Loucy (cell line): ENCODE results near the gene PDCD10.
A peak's percentile ranks its signal among the peaks of the same experiment; 100 is the strongest.

Experiments
- H2AFZ ChIP-seq: fragments of 200-600 bp; sonication (generic); 2 replicates; pipeline ENCODE4 v1.6.0; 2016; ENCODE audit warnings: antibody characterized with exemption, mild to moderate bottlenecking, low read length, moderate library complexity
- H3F3A ChIP-seq: fragments of 200-600 bp; 2 replicates; pipeline ENCODE4 v1.6.0; 2016; ENCODE audit warnings: antibody characterized with exemption, low read depth, mild to moderate bottlenecking
- H3K27me3 ChIP-seq: fragments of 200-600 bp; sonication (generic); 2 replicates; pipeline ENCODE4 v1.6.1; 2014; ENCODE audit warnings: low read length, mild to moderate bottlenecking; ENCODE audit not compliant: insufficient read depth, poor library complexity, severe bottlenecking
- H3K36me3 ChIP-seq: fragments of 200-600 bp; sonication (generic); 2 replicates; pipeline ENCODE4 v1.6.1; 2016; ENCODE audit warnings: low read length; ENCODE audit not compliant: insufficient read depth
- H3K4me1 ChIP-seq: fragments of 200-600 bp; sonication (generic); 2 replicates; pipeline ENCODE4 v1.5.1; 2014; ENCODE audit warnings: low read length, mild to moderate bottlenecking; ENCODE audit not compliant: insufficient read depth, poor library complexity, severe bottlenecking
- H3K4me2 ChIP-seq: fragments of 200-600 bp; sonication (generic); 2 replicates; pipeline ENCODE4 v1.6.0; 2014; ENCODE audit warnings: antibody characterized with exemption, low read length, low read depth, mild to moderate bottlenecking; ENCODE audit not compliant: poor library complexity, severe bottlenecking
- H3K4me3 ChIP-seq: fragments of 200-600 bp; sonication (generic); 2 replicates; pipeline ENCODE4 v1.5.1; 2014; ENCODE audit warnings: low read length, mild to moderate bottlenecking, mixed read lengths; ENCODE audit not compliant: poor library complexity, severe bottlenecking
- H3K79me2 ChIP-seq: fragments of 200-600 bp; sonication (generic); 2 replicates; pipeline ENCODE4 v1.6.1; 2014; ENCODE audit warnings: low read length; ENCODE audit not compliant: insufficient read depth
- H3K9ac ChIP-seq: fragments of 200-600 bp; sonication (generic); 2 replicates; pipeline ENCODE4 v1.6.0; 2014; ENCODE audit warnings: mild to moderate bottlenecking, low read depth, low read length, moderate library complexity; ENCODE audit not compliant: poor library complexity, severe bottlenecking
- H3K9me2 ChIP-seq: fragments of 200-600 bp; sonication (generic); replicated peaks from 2 replicates; pipeline ENCODE4 v1.6.1; 2016; ENCODE audit warnings: low read depth, low read length, mixed read lengths
- H3K9me3 ChIP-seq: fragments of 200-600 bp; sonication (generic); 2 replicates; pipeline ENCODE4 v1.6.1; 2014; ENCODE audit warnings: mild to moderate bottlenecking, antibody characterized with exemption, low read length, low read depth; ENCODE audit not compliant: insufficient read depth
- H4K20me1 ChIP-seq: fragments of 200-600 bp; sonication (generic); 2 replicates; pipeline ENCODE4 v1.6.0; 2014; ENCODE audit warnings: antibody characterized with exemption, low read length, mild to moderate bottlenecking; ENCODE audit not compliant: insufficient read depth, poor library complexity, severe bottlenecking
- CTCF ChIP-seq: fragments of 200-600 bp; sonication (generic); conservative IDR thresholded peaks from 2 replicates; pipeline ENCODE4 v1.5.1; 2014; ENCODE audit warnings: mild to moderate bottlenecking, antibody characterized with exemption, low read length
- EZH2phosphoT487 ChIP-seq: fragments of 200-600 bp; IDR thresholded peaks from 2 replicates; pipeline ENCODE4 v1.6.1; 2018; ENCODE audit warnings: antibody characterized with exemption, mild to moderate bottlenecking, moderate library complexity, borderline replicate concordance

PDCD10 gene

GRCh38 chr3:167772992-167773391 is 38.3 kb upstream of the PDCD10 start:
- no peaks in the 10 kb centered on the region for H3K27me3 ChIP-seq
- H3K36me3 ChIP-seq = no peaks in the 10 kb centered on the region
- H3K4me1 ChIP-seq = peaks cover 5% of the 10 kb centered on the region
- no peak for TF ChIP-seq CTCF
- H3K9me3 ChIP-seq = no peaks in the 10 kb centered on the region
- no peaks in the 10 kb centered on the region for H3K9me2 ChIP-seq
- no peaks in the 10 kb centered on the region for H4K20me1 ChIP-seq
- no peaks in the 10 kb centered on the region for H3K79me2 ChIP-seq
- H3K9ac ChIP-seq = no peak overlapping the region
- no peak overlapping the region for H3K4me3 ChIP-seq
- H2AFZ ChIP-seq = no peak overlapping the region
- peak overlapping the region; percentile 38 for H3K4me2 ChIP-seq
- H3F3A ChIP-seq = no peaks in the 10 kb centered on the region

- no peaks in the 10 kb centered on the region for H3F3A ChIP-seq
- no peak for TF ChIP-seq CTCF
- TF ChIP-seq EZH2phosphoT487 = no peak
- H3K27me3 ChIP-seq = peaks cover 41% of the 10 kb centered on the region
- no peak overlapping the region for H2AFZ ChIP-seq
- H3K4me1 ChIP-seq = no peaks in the 10 kb centered on the region
- no peak overlapping the region for H3K4me2 ChIP-seq
- H3K9me3 ChIP-seq = peaks cover 3% of the 10 kb centered on the region; the same call in 1 of the 2 replicates
- H3K4me3 ChIP-seq = no peak overlapping the region
- H3K9ac ChIP-seq = no peak overlapping the region
- H3K9me2 ChIP-seq = no peaks in the 10 kb centered on the region
- H4K20me1 ChIP-seq = no peaks in the 10 kb centered on the region
- no peaks in the 10 kb centered on the region for H3K36me3 ChIP-seq
- no peaks in the 10 kb centered on the region for H3K79me2 ChIP-seq
Observed at GRCh38 chr3:167762296-167762695, 27.6 kb upstream of the PDCD10 start.

- no peaks in the 10 kb centered on the region for H3K9me2 ChIP-seq
- peaks cover 1% of the 10 kb centered on the region; the same call in 1 of the 2 replicates for H3K9me3 ChIP-seq
- no peak overlapping the region for H3K4me3 ChIP-seq
- no peaks in the 10 kb centered on the region for H3K4me1 ChIP-seq
- TF ChIP-seq CTCF = no peak
- no peak for TF ChIP-seq EZH2phosphoT487
- no peaks in the 10 kb centered on the region for H3K36me3 ChIP-seq
- no peak overlapping the region for H3K9ac ChIP-seq
- no peaks in the 10 kb centered on the region for H3K79me2 ChIP-seq
- no peak overlapping the region for H2AFZ ChIP-seq
- no peaks in the 10 kb centered on the region for H4K20me1 ChIP-seq
- H3K27me3 ChIP-seq = peaks cover 51% of the 10 kb centered on the region
- H3K4me2 ChIP-seq = no peak overlapping the region
- no peaks in the 10 kb centered on the region for H3F3A ChIP-seq
Observed at GRCh38 chr3:167761302-167761701, 26.6 kb upstream of the PDCD10 start.
